Mesenchymal stem cell (in vitro differentiated cells and primary cell): ENCODE data around the gene UHMK1.

Experiments used
- DNase-seq: peaks from one replicate; pipeline ENCODE4 v3.0.0-alpha.2; 2013
- H2AFZ ChIP-seq: one replicate; pipeline ENCODE4 v1.6.1; 2013; ENCODE audit warnings: low read depth, mild to moderate bottlenecking, control low read depth, inconsistent platforms, low read length, moderate library complexity
- H2AK5ac ChIP-seq: 2 replicates; pipeline ENCODE4 v1.6.1; 2013; ENCODE audit warnings: low read length, moderate library complexity, mild to moderate bottlenecking, inconsistent platforms; ENCODE audit not compliant: severe bottlenecking
- H2BK120ac ChIP-seq: one replicate; pipeline ENCODE4 v1.6.1; 2013; ENCODE audit warnings: low read depth, mild to moderate bottlenecking, inconsistent platforms, low read length, moderate library complexity
- H2BK12ac ChIP-seq, 2 experiments: one replicate each; pipeline ENCODE4 v1.6.1; 2013; ENCODE audit warnings: inconsistent platforms in 2 of 2, low read length in 2 of 2, mild to moderate bottlenecking in 2 of 2, moderate library complexity in 2 of 2, control low read depth in 1 of 2
- H2BK15ac ChIP-seq: one replicate; pipeline ENCODE4 v1.6.1; 2013; ENCODE audit warnings: mild to moderate bottlenecking, low read depth, inconsistent platforms; ENCODE audit not compliant: poor library complexity, severe bottlenecking
- H2BK5ac ChIP-seq: 2 replicates; pipeline ENCODE4 v1.6.1; 2013; ENCODE audit warnings: low read depth, mild to moderate bottlenecking, low read length, control low read depth, inconsistent platforms; ENCODE audit not compliant: poor library complexity, severe bottlenecking
- H3K14ac ChIP-seq, 2 experiments: one replicate each; pipeline ENCODE4 v1.6.1; 2013; ENCODE audit warnings: inconsistent platforms in 2 of 2, low read length in 2 of 2, control low read depth in 1 of 2, mild to moderate bottlenecking in 1 of 2, moderate library complexity in 1 of 2
- H3K18ac ChIP-seq, 2 experiments: one replicate each; pipeline ENCODE4 v1.6.1; 2013; ENCODE audit warnings: inconsistent platforms in 2 of 2, low read length in 2 of 2, control low read depth in 1 of 2, low read depth in 1 of 2, mild to moderate bottlenecking in 1 of 2
- H3K23ac ChIP-seq, 2 experiments: one replicate each; pipeline ENCODE4 v1.6.1; 2013; ENCODE audit warnings: inconsistent platforms in 2 of 2, low read length in 2 of 2, mild to moderate bottlenecking in 2 of 2, moderate library complexity in 2 of 2, control low read depth in 1 of 2
- H3K27ac ChIP-seq: 2 replicates; pipeline ENCODE4 v1.5.1; 2013; ENCODE audit warnings: mild to moderate bottlenecking, moderate library complexity, low read length, control low read depth, inconsistent platforms; ENCODE audit not compliant: poor library complexity, severe bottlenecking
- H3K27me3 ChIP-seq, 2 experiments: 2 replicates each; pipeline versions ENCODE4 v1.6.1 to v1.7.0; 2013; ENCODE audit warnings: low read length in 2 of 2, mild to moderate bottlenecking in 2 of 2, moderate library complexity in 2 of 2, control low read depth in 1 of 2, inconsistent platforms in 1 of 2; ENCODE audit not compliant: control insufficient read depth in 1 of 2, insufficient read depth in 1 of 2
- H3K36me3 ChIP-seq, 2 experiments: 2 replicates each; pipeline versions ENCODE4 v1.6.1 to v1.7.0; 2013; ENCODE audit warnings: low read length in 2 of 2, control low read depth in 1 of 2, inconsistent platforms in 1 of 2, low read depth in 1 of 2, mild to moderate bottlenecking in 1 of 2; ENCODE audit not compliant: insufficient read depth in 2 of 2, control insufficient read depth in 1 of 2
- H3K4ac ChIP-seq, 2 experiments: one replicate each; pipeline ENCODE4 v1.6.1; 2013; ENCODE audit warnings: inconsistent platforms in 2 of 2, low read length in 2 of 2, mild to moderate bottlenecking in 2 of 2, moderate library complexity in 2 of 2, control low read depth in 1 of 2, low read depth in 1 of 2
- H3K4me1 ChIP-seq: 2 replicates; pipeline ENCODE4 v1.6.1; 2013; ENCODE audit warnings: low read depth, low read length, control low read depth; ENCODE audit not compliant: control insufficient read depth, insufficient read depth
- H3K4me2 ChIP-seq: 2 replicates; pipeline ENCODE4 v1.6.1; 2013; ENCODE audit warnings: low read length, mild to moderate bottlenecking, inconsistent platforms; ENCODE audit not compliant: poor library complexity, severe bottlenecking
- H3K4me3 ChIP-seq, 2 experiments: 2 replicates each; pipeline versions ENCODE4 v1.5.1 to v1.7.0; 2013; ENCODE audit warnings: low read length in 2 of 2, mild to moderate bottlenecking in 2 of 2, control low read depth in 1 of 2, low read depth in 1 of 2; ENCODE audit not compliant: insufficient read depth in 1 of 2
- H3K79me1 ChIP-seq: replicated peaks from 2 replicates; pipeline ENCODE4 v1.6.1; 2013; ENCODE audit warnings: mild to moderate bottlenecking, control low read depth, low read length, inconsistent platforms; ENCODE audit not compliant: poor library complexity, severe bottlenecking
- H3K9ac ChIP-seq: 2 replicates; pipeline ENCODE4 v1.7.0; 2013; ENCODE audit warnings: mild to moderate bottlenecking, low read length, moderate library complexity
- H3K9me3 ChIP-seq: 2 replicates; pipeline ENCODE4 v1.7.0; 2013; ENCODE audit warnings: mild to moderate bottlenecking, low read length; ENCODE audit not compliant: control insufficient read depth
- H4K8ac ChIP-seq: one replicate; pipeline ENCODE4 v1.6.1; 2013; ENCODE audit warnings: inconsistent platforms, mild to moderate bottlenecking, low read length, moderate library complexity
- H4K91ac ChIP-seq: one replicate; pipeline ENCODE4 v1.6.1; 2013; ENCODE audit warnings: mild to moderate bottlenecking, low read length, inconsistent platforms
- WGBS: methylation state at CpG from one replicate; pipeline ENCODE4 v1.1.7; 2013; ENCODE audit warnings: mixed read lengths; 5-methylcytosine and 5-hydroxymethylcytosine counted together

Gene UHMK1

DNA sequence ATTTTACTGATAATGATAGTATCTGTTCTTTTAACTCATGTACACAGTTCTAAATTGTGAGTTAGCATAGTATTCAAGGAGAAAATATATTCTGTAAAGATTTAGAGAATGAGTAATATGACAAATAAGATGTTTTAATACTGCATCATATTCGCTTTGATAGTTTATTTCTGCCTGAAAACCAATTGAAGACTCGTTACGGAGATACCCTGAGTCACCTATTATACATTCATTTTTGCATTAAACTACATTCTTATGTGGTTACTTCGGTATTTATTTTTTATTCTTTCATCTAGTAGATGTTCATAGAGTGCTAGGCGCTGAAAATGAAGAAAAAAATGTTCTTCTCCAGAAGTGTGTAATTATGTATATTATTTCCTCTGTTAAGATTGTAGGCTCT, 5.3 kb downstream of the UHMK1 start:
- Histone ChIP-seq H4K8ac (no peak overlapping the region), H3K9me3 (no peaks in the 10 kb centered on the region), H2AFZ (no peak overlapping the region), H3K23ac (no peak overlapping the region), H3K14ac (no peak overlapping the region), H3K79me1 (peaks cover 14% of the 10 kb centered on the region), H3K4me3 (no peak overlapping the region), H2AK5ac (no peak overlapping the region), H2BK15ac (no peak overlapping the region), H3K4me1 (peaks cover 3% of the 10 kb centered on the region), H3K4me2 (no peak overlapping the region), H2BK12ac (no peak overlapping the region), H3K18ac (no peak overlapping the region), H3K27me3 (no peaks in the 10 kb centered on the region), H2BK5ac (no peak overlapping the region), H3K9ac (peak overlapping the region; percentile 31), H3K27ac (no peak overlapping the region), H3K36me3 (peaks cover 18 to 75% of the 10 kb centered on the region in 2 experiments), H2BK120ac (no peak overlapping the region), H4K91ac (no peak overlapping the region), H3K4ac (no peak overlapping the region)
- no peak for DNase-seq
- 100% methylated on average over 1 of the region's 5 CpGs for WGBS

DNA sequence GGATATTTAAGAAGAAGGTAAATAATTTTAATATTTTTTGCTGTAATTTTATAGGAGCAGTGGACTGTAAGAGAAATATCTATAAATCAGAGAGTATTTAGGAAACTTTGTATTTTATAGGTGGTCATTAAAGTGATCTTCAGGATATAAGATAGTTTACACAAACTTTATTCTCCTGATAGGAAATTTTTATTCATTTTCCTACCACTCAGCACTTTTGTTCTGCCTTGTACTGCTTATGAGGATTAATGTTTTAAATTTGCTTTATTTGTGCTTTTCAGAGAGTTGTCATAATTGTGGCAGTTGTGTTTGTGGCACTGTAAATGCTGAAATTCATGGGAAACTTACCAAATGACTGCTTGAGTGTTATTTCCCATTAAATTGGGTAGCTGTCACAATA, 29.7 kb downstream of the UHMK1 start:
- Histone ChIP-seq H2BK12ac (no peak overlapping the region), H3K4me3 (no peak overlapping the region), H3K9ac (no peak overlapping the region), H3K14ac (no peak overlapping the region), H3K18ac (no peak overlapping the region), H3K9me3 (no peaks in the 10 kb centered on the region), H3K79me1 (peaks cover 3% of the 10 kb centered on the region), H2BK120ac (no peak overlapping the region), H3K4me1 (no peaks in the 10 kb centered on the region), H3K27me3 (no peaks in the 10 kb centered on the region), H3K27ac (no peak overlapping the region), H2AFZ (no peak overlapping the region), H3K36me3 (peaks cover 2 to 60% of the 10 kb centered on the region in 2 experiments), H2BK5ac (no peak overlapping the region), H2AK5ac (no peak overlapping the region), H3K4me2 (no peak overlapping the region), H3K4ac (no peak overlapping the region), H2BK15ac (no peak overlapping the region), H3K23ac (no peak overlapping the region), H4K91ac (no peak overlapping the region), H4K8ac (no peak overlapping the region)
- no peak for DNase-seq

DNA sequence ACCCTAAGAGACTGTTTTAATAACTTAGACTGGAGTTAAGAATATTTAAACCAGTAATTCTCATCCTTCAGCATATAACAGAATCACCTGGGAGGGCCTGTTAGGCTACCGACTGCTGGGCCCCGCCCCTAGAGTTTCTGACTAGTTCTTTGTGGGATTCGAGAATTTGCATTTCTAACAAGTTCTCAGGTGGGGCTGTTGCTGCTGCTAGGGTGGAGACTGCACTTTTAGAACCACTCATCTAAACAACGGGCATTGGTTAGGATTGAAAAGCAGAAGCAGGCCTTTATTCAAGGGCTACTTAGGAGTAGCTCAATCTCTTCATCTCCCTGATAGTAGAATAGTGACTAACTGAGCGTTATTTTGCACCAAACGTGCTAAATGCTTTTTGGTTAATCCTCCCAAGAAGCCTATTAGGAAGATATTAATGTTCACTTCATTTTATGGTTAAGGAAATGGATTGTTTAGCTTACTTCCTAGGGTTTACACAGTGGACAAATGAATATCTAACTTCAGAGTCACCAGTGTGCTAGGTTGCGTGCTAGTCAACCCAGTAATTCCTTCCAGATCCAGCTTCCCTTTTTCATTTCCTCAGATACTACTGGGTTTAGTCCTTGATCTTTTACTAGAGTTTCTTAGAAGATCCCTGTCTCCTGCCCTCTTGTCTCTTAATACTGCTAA, 32.8 kb downstream of the UHMK1 start:
- Histone ChIP-seq H2BK15ac (no peak overlapping the region), H4K91ac (no peak overlapping the region), H3K14ac (no peak overlapping the region), H4K8ac (no peak overlapping the region), H3K18ac (no peak overlapping the region), H3K4me1 (no peaks in the 10 kb centered on the region), H3K4me3 (no peak overlapping the region), H3K4me2 (no peak overlapping the region), H3K23ac (no peak overlapping the region), H3K9me3 (no peaks in the 10 kb centered on the region), H3K79me1 (no peaks in the 10 kb centered on the region), H2AFZ (no peak overlapping the region), H3K9ac (no peak overlapping the region), H3K27ac (no peak overlapping the region), H3K4ac (no peak overlapping the region), H3K27me3 (no peaks in the 10 kb centered on the region), H2BK120ac (no peak overlapping the region), H3K36me3 (peaks cover 3 to 32% of the 10 kb centered on the region in 2 experiments), H2BK5ac (no peak overlapping the region), H2BK12ac (no peak overlapping the region), H2AK5ac (no peak overlapping the region)
- 65% methylated on average over 4 of the region's 7 CpGs for WGBS
- no peak for DNase-seq

DNA sequence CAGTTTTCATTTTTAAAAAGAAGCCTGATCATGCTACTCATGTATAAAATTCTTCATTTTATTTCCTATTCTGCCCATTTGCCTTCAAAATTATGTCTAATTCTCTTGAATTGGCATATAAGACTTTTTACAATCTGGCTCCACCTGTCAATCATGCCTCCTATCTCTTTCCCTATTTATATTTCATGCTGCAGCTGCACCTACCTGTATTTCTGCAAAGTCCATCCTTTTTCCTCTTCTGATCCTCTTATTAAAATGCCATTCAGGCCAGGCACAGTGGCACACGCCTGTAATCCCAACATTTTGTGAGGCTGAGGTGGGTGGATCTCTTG, 33.3 kb downstream of the UHMK1 start:
- DNase-seq, result no peak
- H4K91ac ChIP-seq, result no peak overlapping the region
- no peak overlapping the region for H3K4ac ChIP-seq
- no peak overlapping the region for H3K4me2 ChIP-seq
- no peaks in the 10 kb centered on the region for H3K9me3 ChIP-seq
- no peak overlapping the region for H2AK5ac ChIP-seq
- peaks cover 3 to 27% of the 10 kb centered on the region in 2 experiments for H3K36me3 ChIP-seq
- no peak overlapping the region for H3K4me3 ChIP-seq
- no peak overlapping the region for H2BK5ac ChIP-seq
- no peak overlapping the region for H4K8ac ChIP-seq
- H3K9ac ChIP-seq, result no peak overlapping the region
- H2BK15ac ChIP-seq, result no peak overlapping the region
- no peak overlapping the region for H2BK12ac ChIP-seq
- H3K14ac ChIP-seq, result no peak overlapping the region
- H3K27ac ChIP-seq, result no peak overlapping the region
- H3K23ac ChIP-seq, result no peak overlapping the region
- H3K79me1 ChIP-seq, result no peaks in the 10 kb centered on the region
- H3K4me1 ChIP-seq, result no peaks in the 10 kb centered on the region
- no peaks in the 10 kb centered on the region for H3K27me3 ChIP-seq
- no peak overlapping the region for H2BK120ac ChIP-seq
- 100% methylated on average over 1 of the region's 1 CpG for WGBS
- H3K18ac ChIP-seq, result no peak overlapping the region
- no peak overlapping the region for H2AFZ ChIP-seq
